Liver (tissue), 9 donors: ENCODE data around the gene TMEM109. TPM values are rescaled to one million over a fixed set of nuclear protein-coding genes. Genes with fewer than 3 reads are reported as not detected.
"Not testable (repeated sequence)": the region's sequence is repeated elsewhere in the genome, so short reads cannot be mapped to it uniquely, and the experiment has no call there.

ENCODE experiments used
- DNase-seq: peaks from one replicate; pipeline ENCODE4 v3.0.0-alpha.2; 2017; ENCODE audit warnings: low spot score
- H3K27ac ChIP-seq, 2 donors: one replicate each; pipeline ENCODE4 v1.7.0; 2013; ENCODE audit warnings: inconsistent platforms in 2 of 2, low read length in 2 of 2, control low read depth in 1 of 2, low read depth in 1 of 2, mild to moderate bottlenecking in 1 of 2
- H3K27me3 ChIP-seq, 4 donors: one replicate each; pipeline versions ENCODE4 v1.6.1 to v1.7.0; 2013; ENCODE audit warnings: low read length in 3 of 4, inconsistent platforms in 1 of 4, mild to moderate bottlenecking in 1 of 4, moderate library complexity in 1 of 4; ENCODE audit not compliant: control insufficient read depth in 4 of 4, insufficient read depth in 4 of 4
- H3K36me3 ChIP-seq, 4 donors: one replicate each; pipeline versions ENCODE4 v1.6.1 to v1.7.0; 2013; ENCODE audit warnings: low read length in 3 of 4, mild to moderate bottlenecking in 3 of 4, low read depth in 1 of 4, moderate library complexity in 1 of 4; ENCODE audit not compliant: control insufficient read depth in 4 of 4, insufficient read depth in 3 of 4
- H3K4me1 ChIP-seq, 4 donors: one replicate each; pipeline versions ENCODE4 v1.6.1 to v1.7.0; 2013; ENCODE audit warnings: low read length in 3 of 4, mild to moderate bottlenecking in 3 of 4, moderate library complexity in 1 of 4; ENCODE audit not compliant: control insufficient read depth in 4 of 4, insufficient read depth in 4 of 4
- H3K4me3 ChIP-seq, 3 donors: one replicate each; pipeline versions ENCODE4 v1.6.1 to v1.7.0; 2013; ENCODE audit warnings: low read length in 3 of 3, control low read depth in 1 of 3, low read depth in 1 of 3, mild to moderate bottlenecking in 1 of 3
- H3K9ac ChIP-seq, 2 donors: one replicate each; pipeline ENCODE4 v1.7.0; 2013; ENCODE audit warnings: low read length in 2 of 2, mild to moderate bottlenecking in 2 of 2, moderate library complexity in 2 of 2, control low read depth in 1 of 2, low read depth in 1 of 2
- H3K9me3 ChIP-seq, 4 donors: one replicate each; pipeline versions ENCODE4 v1.6.1 to v1.7.0; 2013; ENCODE audit warnings: low read length in 3 of 4; ENCODE audit not compliant: control insufficient read depth in 4 of 4
- EGR1 ChIP-seq, 2 donors: IDR thresholded peaks; 2 replicates each; pipeline ENCODE4 v1.6.1; 2016 to 2018; ENCODE audit warnings: antibody characterized with exemption in 2 of 2, low read depth in 2 of 2
- FOXA1 ChIP-seq: IDR thresholded peaks from 2 replicates; pipeline ENCODE4 v1.6.1; 2016; ENCODE audit warnings: antibody characterized with exemption
- FOXA2 ChIP-seq: IDR thresholded peaks from 2 replicates; pipeline ENCODE4 v1.6.1; 2016; ENCODE audit warnings: antibody characterized with exemption
- GABPA ChIP-seq, 2 donors: IDR thresholded peaks in 1 of 2; conservative IDR thresholded peaks in 1 of 2; 2 replicates each; pipeline ENCODE4 v1.6.1; 2016; ENCODE audit warnings: antibody characterized with exemption in 2 of 2, mild to moderate bottlenecking in 1 of 2, moderate library complexity in 1 of 2
- HNF4A ChIP-seq, 2 donors: conservative IDR thresholded peaks; 2 replicates each; pipeline ENCODE4 v1.6.1; 2016; ENCODE audit warnings: antibody characterized with exemption in 2 of 2, mild to moderate bottlenecking in 2 of 2
- HNF4G ChIP-seq: IDR thresholded peaks from 2 replicates; pipeline ENCODE4 v1.6.1; 2016; ENCODE audit warnings: antibody characterized with exemption
- JUND ChIP-seq, 2 donors: IDR thresholded peaks; 2 replicates each; pipeline ENCODE4 v1.6.1; 2016; ENCODE audit warnings: antibody characterized with exemption in 2 of 2
- NR2F2 ChIP-seq: IDR thresholded peaks from 2 replicates; pipeline ENCODE4 v1.6.1; 2016; ENCODE audit warnings: antibody characterized with exemption
- RAD21 ChIP-seq, 2 donors: IDR thresholded peaks; 2 replicates each; pipeline ENCODE4 v1.6.1; 2016; ENCODE audit warnings: antibody characterized with exemption in 2 of 2, mild to moderate bottlenecking in 2 of 2
- RXRA ChIP-seq, 2 donors: IDR thresholded peaks; 2 replicates each; pipeline ENCODE4 v1.6.1; 2017 to 2018; ENCODE audit warnings: antibody characterized with exemption in 2 of 2, mild to moderate bottlenecking in 1 of 2
- SP1 ChIP-seq: IDR thresholded peaks from 2 replicates; pipeline ENCODE4 v1.6.1; 2018; ENCODE audit warnings: antibody characterized with exemption, mild to moderate bottlenecking
- YY1 ChIP-seq: IDR thresholded peaks from 2 replicates; pipeline ENCODE4 v1.6.1; 2016; ENCODE audit warnings: antibody characterized with exemption, mild to moderate bottlenecking
- WGBS: extraction: QIAGEN DNeasy Blood & Tissue Kit; methylation state at CpG from one replicate; pipeline ENCODE4 v1.1.7; 2013; 5-methylcytosine and 5-hydroxymethylcytosine counted together
- polyA plus RNA-seq, 2 donors: library from polyadenylated mRNA; stranded (reverse) in 1 of 2; unstranded in 1 of 2; fragments of 200-250 nt in 1 of 2; fragments of >200 nt in 1 of 2; fragmentation: Nextera tagmentation in 1 of 2; extraction: Ambion mirVana in 1 of 2; gene quantifications; one replicate each; pipeline versions ENCODE4 v1.2.1 to v1.2.3, GENCODE V29; 2013 to 2015
- total RNA-seq, 2 donors: library from RNA; depleted of rRNA; stranded (reverse); fragments of >200 nt; gene quantifications; one replicate each; pipeline ENCODE4 v1.2.3, GENCODE V29; 2014
- TF ChIP-seq, protein P1 (sequence below): IDR thresholded peaks from 2 replicates; pipeline ENCODE4 v1.6.1; 2016; ENCODE audit warnings: antibody characterized with exemption, mild to moderate bottlenecking
- TF ChIP-seq, protein P2 (sequence below): IDR thresholded peaks from 2 replicates; pipeline ENCODE4 v1.6.1; 2016; ENCODE audit warnings: antibody characterized with exemption
- TF ChIP-seq, protein P3 (sequence below): IDR thresholded peaks from 2 replicates; pipeline ENCODE4 v1.6.1; 2016; ENCODE audit warnings: antibody characterized with exemption
- donor health status: healthy.
- donor health status: healthy.
- donor health status: healthy.
- donor health status: healthy.
- donor health status: healthy.

TMEM109 gene
- total and polyA plus RNA-seq, 4 donors: 20.6 to 40.3 (median 30.6) TPM

DNA sequence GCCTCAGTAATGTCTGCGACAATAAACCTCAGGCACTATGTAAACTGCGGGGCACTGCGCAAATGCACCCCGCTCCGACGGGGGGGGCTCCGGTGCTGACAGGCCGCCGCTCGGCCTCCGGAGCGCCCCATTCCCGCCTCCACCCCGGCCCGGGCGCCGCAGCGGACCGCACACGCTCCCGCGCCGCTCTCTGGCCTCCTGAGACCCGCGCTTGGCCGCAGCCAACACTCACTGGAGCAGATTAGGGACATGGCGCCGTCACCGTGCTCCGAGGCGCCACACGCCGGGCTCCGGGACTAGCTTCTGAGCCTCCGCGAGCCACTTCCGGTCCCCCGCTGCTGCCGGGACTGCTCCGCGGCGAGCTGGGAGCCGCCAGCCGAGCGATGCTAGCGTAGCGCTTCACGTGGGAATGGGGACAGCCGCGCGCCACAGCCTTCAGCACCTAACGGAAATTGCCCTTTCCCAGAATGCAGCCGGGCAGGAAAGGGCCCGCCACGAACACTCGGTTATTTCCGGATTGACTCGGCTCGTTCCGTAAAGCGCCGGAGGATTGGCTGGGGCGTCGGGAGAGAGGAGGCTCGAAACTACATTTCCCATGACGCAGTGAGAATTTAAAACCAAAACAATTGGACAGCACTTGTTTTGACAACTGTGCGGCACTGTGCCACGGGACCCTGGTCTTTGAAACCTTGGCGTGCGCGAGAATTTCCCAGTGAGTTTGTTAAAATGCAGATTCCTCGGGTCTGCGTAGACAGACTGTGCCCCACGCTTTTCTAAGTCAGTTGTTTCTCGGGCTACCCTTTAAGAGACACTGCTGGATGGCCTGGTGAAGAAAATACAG is 7.6 kb upstream of the TMEM109 start, which contains the start of gene PRPF19 (continued):
- peak in 1 of 2 donors; percentile 19 for TF ChIP-seq RXRA (IDR thresholded peaks at IDR 0.05)
- no peak for TF ChIP-seq FOXA2
- TF ChIP-seq EGR1 (IDR thresholded peaks at IDR 0.05; ENCODE audit: low read depth in 2 of 2): peak in 1 of 2 donors; percentile 33

DNA sequence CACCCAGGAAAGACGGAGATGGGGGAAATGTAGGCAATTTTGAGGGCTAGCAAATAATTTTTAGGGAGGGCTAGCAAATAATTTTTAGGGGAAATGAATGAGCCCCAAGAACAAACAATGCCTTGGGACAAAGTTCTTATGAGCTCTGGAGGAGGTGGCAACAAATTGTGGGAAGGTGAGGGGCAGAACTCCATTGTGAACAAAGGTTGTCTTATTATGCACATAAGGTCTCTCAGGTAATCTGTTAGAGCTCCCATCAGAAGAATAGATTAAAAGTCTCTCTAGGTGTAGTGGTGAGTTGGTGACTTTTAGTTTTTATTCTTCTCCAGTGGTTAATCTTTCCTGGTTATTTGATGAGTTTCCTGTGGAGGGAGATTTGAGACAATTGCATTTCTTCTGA is 5.2 kb upstream of the TMEM109 start:
- no peak overlapping the region for H3K27ac ChIP-seq
- no peak overlapping the region for H3K9ac ChIP-seq
- H3K27me3 ChIP-seq: no peaks in the 10 kb centered on the region
- H3K4me1 ChIP-seq: peaks cover 8 to 35% (median 22%) of the 10 kb centered on the region in 4 donors
- no peak for DNase-seq
- no peaks in the 10 kb centered on the region for H3K36me3 ChIP-seq
- TF ChIP-seq HNF4G: no peak
- TF ChIP-seq YY1: no peak
- TF ChIP-seq, protein P1, sequence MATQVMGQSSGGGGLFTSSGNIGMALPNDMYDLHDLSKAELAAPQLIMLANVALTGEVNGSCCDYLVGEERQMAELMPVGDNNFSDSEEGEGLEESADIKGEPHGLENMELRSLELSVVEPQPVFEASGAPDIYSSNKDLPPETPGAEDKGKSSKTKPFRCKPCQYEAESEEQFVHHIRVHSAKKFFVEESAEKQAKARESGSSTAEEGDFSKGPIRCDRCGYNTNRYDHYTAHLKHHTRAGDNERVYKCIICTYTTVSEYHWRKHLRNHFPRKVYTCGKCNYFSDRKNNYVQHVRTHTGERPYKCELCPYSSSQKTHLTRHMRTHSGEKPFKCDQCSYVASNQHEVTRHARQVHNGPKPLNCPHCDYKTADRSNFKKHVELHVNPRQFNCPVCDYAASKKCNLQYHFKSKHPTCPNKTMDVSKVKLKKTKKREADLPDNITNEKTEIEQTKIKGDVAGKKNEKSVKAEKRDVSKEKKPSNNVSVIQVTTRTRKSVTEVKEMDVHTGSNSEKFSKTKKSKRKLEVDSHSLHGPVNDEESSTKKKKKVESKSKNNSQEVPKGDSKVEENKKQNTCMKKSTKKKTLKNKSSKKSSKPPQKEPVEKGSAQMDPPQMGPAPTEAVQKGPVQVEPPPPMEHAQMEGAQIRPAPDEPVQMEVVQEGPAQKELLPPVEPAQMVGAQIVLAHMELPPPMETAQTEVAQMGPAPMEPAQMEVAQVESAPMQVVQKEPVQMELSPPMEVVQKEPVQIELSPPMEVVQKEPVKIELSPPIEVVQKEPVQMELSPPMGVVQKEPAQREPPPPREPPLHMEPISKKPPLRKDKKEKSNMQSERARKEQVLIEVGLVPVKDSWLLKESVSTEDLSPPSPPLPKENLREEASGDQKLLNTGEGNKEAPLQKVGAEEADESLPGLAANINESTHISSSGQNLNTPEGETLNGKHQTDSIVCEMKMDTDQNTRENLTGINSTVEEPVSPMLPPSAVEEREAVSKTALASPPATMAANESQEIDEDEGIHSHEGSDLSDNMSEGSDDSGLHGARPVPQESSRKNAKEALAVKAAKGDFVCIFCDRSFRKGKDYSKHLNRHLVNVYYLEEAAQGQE: no peak
- 72% methylated on average over 1 of the region's 1 CpG for WGBS
- H3K9me3 ChIP-seq: no peaks in the 10 kb centered on the region
- H3K4me3 ChIP-seq: no peak overlapping the region

DNA sequence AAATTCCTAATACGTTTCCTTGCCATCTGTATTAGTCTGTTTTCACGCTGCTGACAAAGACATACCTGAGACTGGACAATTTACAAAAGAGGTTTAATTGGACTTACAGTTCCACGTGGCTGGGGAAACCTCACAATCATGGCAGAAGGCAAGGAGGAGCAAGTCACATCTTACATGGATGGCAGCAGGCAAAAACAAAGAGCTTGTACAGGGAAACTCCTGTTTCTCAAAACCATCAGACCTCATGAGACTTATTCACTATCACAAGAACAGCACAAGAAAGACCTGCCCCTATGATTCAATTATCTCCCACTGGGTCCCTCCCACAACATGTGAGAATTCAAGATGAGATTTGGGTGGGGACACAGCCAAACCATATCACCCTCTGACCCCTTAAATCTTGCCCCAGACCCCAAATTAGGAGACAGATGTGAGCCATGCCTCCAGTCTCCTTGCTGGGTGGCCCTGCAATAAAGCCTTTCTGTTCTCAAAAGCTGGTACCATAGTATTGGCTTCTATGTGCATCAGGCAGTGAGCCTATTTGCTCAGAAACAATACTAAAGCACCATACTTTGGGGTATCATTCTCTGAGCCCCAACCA is 4.2 kb upstream of the TMEM109 start:
- H3K9ac ChIP-seq, H3K4me3 ChIP-seq, DNase-seq, H3K36me3 ChIP-seq, H3K27me3 ChIP-seq, H3K9me3 ChIP-seq, H3K27ac ChIP-seq: not testable (repeated sequence)
- H3K4me1 ChIP-seq: peaks cover 8 to 36% (median 18%) of the 10 kb centered on the region in 4 donors
- 80% methylated on average over 3 of the region's 3 CpGs for WGBS

DNA sequence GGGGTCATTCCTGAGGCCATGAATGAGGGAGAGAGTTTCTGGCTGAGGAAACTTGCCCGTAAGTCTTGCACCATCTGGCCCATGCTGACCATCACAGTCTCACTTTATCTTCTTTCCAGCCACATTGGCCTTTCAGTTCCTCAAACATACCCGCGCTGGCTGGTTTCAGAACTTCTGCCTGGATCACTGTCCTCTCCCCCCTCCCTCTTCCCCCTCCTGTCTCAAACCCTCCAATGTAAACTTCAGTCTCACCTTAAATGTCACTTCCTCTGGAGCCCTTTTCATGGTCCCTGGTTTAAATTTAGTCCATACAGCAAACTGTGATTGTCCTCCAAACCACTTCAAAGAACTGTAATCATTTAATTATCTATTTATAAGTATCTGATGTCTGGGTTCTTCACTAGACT is 3.7 kb upstream of the TMEM109 start:
- peaks cover 8 to 36% (median 17%) of the 10 kb centered on the region in 4 donors for H3K4me1 ChIP-seq
- no peaks in the 10 kb centered on the region for H3K9me3 ChIP-seq
- H3K27me3 ChIP-seq: no peaks in the 10 kb centered on the region
- H3K4me3 ChIP-seq: no peak overlapping the region
- no peak overlapping the region for H3K27ac ChIP-seq
- DNase-seq: no peak
- no peak overlapping the region for H3K9ac ChIP-seq
- WGBS: 62% methylated on average over 3 of the region's 3 CpGs
- no peaks in the 10 kb centered on the region for H3K36me3 ChIP-seq
- TF ChIP-seq NR2F2: no peak
- no peak for TF ChIP-seq GABPA (IDR thresholded peaks at IDR 0.05 in 1 of 2, conservative IDR thresholded peaks at IDR 0.05 in 1 of 2)
- no peak for TF ChIP-seq SP1
- TF ChIP-seq, protein P2, sequence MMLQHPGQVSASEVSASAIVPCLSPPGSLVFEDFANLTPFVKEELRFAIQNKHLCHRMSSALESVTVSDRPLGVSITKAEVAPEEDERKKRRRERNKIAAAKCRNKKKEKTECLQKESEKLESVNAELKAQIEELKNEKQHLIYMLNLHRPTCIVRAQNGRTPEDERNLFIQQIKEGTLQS: no peak
- TF ChIP-seq, protein P1: no peak
- TF ChIP-seq, protein P3, sequence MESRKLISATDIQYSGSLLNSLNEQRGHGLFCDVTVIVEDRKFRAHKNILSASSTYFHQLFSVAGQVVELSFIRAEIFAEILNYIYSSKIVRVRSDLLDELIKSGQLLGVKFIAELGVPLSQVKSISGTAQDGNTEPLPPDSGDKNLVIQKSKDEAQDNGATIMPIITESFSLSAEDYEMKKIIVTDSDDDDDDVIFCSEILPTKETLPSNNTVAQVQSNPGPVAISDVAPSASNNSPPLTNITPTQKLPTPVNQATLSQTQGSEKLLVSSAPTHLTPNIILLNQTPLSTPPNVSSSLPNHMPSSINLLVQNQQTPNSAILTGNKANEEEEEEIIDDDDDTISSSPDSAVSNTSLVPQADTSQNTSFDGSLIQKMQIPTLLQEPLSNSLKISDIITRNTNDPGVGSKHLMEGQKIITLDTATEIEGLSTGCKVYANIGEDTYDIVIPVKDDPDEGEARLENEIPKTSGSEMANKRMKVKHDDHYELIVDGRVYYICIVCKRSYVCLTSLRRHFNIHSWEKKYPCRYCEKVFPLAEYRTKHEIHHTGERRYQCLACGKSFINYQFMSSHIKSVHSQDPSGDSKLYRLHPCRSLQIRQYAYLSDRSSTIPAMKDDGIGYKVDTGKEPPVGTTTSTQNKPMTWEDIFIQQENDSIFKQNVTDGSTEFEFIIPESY: no peak
- TF ChIP-seq JUND (IDR thresholded peaks at IDR 0.05): no peak
- TF ChIP-seq EGR1 (IDR thresholded peaks at IDR 0.05; ENCODE audit: low read depth in 2 of 2): no peak
- no peak for TF ChIP-seq RAD21 (IDR thresholded peaks at IDR 0.05)
- TF ChIP-seq HNF4A (conservative IDR thresholded peaks at IDR 0.05): no peak
- TF ChIP-seq FOXA1: no peak
- TF ChIP-seq RXRA (IDR thresholded peaks at IDR 0.05): no peak
- TF ChIP-seq YY1: no peak
- TF ChIP-seq HNF4G: no peak
